ENCODE results near the gene TTC19.

GRCh38 chr17:16075949-16076348 lies 76.3 kb downstream of the TTC19 start:
- TF ChIP-seq, protein P1, sequence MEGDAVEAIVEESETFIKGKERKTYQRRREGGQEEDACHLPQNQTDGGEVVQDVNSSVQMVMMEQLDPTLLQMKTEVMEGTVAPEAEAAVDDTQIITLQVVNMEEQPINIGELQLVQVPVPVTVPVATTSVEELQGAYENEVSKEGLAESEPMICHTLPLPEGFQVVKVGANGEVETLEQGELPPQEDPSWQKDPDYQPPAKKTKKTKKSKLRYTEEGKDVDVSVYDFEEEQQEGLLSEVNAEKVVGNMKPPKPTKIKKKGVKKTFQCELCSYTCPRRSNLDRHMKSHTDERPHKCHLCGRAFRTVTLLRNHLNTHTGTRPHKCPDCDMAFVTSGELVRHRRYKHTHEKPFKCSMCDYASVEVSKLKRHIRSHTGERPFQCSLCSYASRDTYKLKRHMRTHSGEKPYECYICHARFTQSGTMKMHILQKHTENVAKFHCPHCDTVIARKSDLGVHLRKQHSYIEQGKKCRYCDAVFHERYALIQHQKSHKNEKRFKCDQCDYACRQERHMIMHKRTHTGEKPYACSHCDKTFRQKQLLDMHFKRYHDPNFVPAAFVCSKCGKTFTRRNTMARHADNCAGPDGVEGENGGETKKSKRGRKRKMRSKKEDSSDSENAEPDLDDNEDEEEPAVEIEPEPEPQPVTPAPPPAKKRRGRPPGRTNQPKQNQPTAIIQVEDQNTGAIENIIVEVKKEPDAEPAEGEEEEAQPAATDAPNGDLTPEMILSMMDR (optimal IDR thresholded peaks at IDR 0.05 in 1 of 3, IDR thresholded peaks at IDR 0.05 in 1 of 3, conservative IDR thresholded peaks at IDR 0.05 in 1 of 3; ENCODE audit: extremely low read depth in 1 of 3, insufficient read depth in 2 of 3, low read length in 3 of 3), result no peak
- no peak for TF ChIP-seq EZH2 (IDR thresholded peaks at IDR 0.05; ENCODE audit: low read length)
